Measurements from ENCODE around the gene SHMT1. TPM values are rescaled to one million over a fixed set of nuclear protein-coding genes. Genes with fewer than 3 reads are reported as not detected.

The SHMT1 gene
- total RNA-seq, 1 experiment from 2014 or later: 62.7 TPM

- DNase-seq (ENCODE audit: low spot score): no peak
These were observed 71.4 kb downstream of the SHMT1 start for GRCh38 chr17:18291718-18292540.

GRCh38 chr17:18285296-18285695, 78.1 kb downstream of the SHMT1 start:
- no peak for DNase-seq (ENCODE audit: low spot score)

GRCh38 chr17:18281788-18282187, 81.6 kb downstream of the SHMT1 start:
- no peak for DNase-seq (ENCODE audit: low spot score)

GRCh38 chr17:18280766-18281371, 82.5 kb downstream of the SHMT1 start:
- DNase-seq (ENCODE audit: low spot score): no peak

GRCh38 chr17:18280249-18280648, 83.1 kb downstream of the SHMT1 start:
- DNase-seq (ENCODE audit: low spot score): no peak

GRCh38 chr17:18278867-18279266, 84.5 kb downstream of the SHMT1 start:
- no peak for DNase-seq (ENCODE audit: low spot score)

Small RNA genes lying within 50 kb of the gene (small RNA-seq; reads per million reads assigned to genes)
- not detected for gene AL353997.5

Other genes with a start within 250 kb of the SHMT1 start
- 74.4 and 75.8 TPM in 2 replicates for gene ALKBH5, start 179.7 kb downstream of the SHMT1 start, total RNA-seq (2014; rRNA removed; shearing (Covaris generic))
- 33.2 and 35.0 TPM in 2 replicates for gene LLGL1, start 137.9 kb downstream of the SHMT1 start, total RNA-seq (2014; rRNA removed; shearing (Covaris generic))
- gene FLII, start 104.8 kb downstream of the SHMT1 start, total RNA-seq (2014; rRNA removed; shearing (Covaris generic)): 265 and 291 TPM in 2 replicates
- 23.4 and 26.8 TPM in 2 replicates for gene MIEF2, start 102.9 kb downstream of the SHMT1 start, total RNA-seq (2014; rRNA removed; shearing (Covaris generic))
- 19.2 and 21.8 TPM in 2 replicates for gene TOP3A, start 48.6 kb downstream of the SHMT1 start, total RNA-seq (2014; rRNA removed; shearing (Covaris generic))
- 8.8 and 10.7 TPM in 2 replicates for gene SMCR8, start 48.3 kb downstream of the SHMT1 start, total RNA-seq (2014; rRNA removed; shearing (Covaris generic))
- 0.13 and 0.52 TPM in 2 replicates for gene EVPLL, start 14.2 kb upstream of the SHMT1 start, total RNA-seq (2014; rRNA removed; shearing (Covaris generic))
- gene LGALS9C, start 113.2 kb upstream of the SHMT1 start, total RNA-seq (2014; rRNA removed; shearing (Covaris generic)): 0.10 TPM in 1 of 2 replicates, not detected in the other

Measured in HT-29 (cell line).